ENCODE data around the gene STEAP1B. TPM values are rescaled to one million over a fixed set of nuclear protein-coding genes. Genes with fewer than 3 reads are reported as not detected.

The STEAP1B gene
- total and polyA plus RNA-seq, 3 experiments from 2014 or later: 0.20 TPM; not detected in 2

- no peak overlapping the region for H3K27ac ChIP-seq (ENCODE audit: low read depth, low read length)
- no peak overlapping the region for H3K4me3 Mint-ChIP-seq
- H3K36me3 Mint-ChIP-seq: no peaks in the 10 kb centered on the region
- DNase-seq: no peak
- peaks cover 0 to 4% of the 10 kb centered on the region in 2 donors for H3K27me3 Mint-ChIP-seq
- no peaks in the 10 kb centered on the region for H3K9me3 Mint-ChIP-seq
- POLR2A ChIA-PET: no interaction called here
- H3K27ac Mint-ChIP-seq: no peak overlapping the region
- CTCF ChIA-PET: interaction anchor here (2.2 kb wide), 1 partner anchor 371 kb away, joined by 6 read pairs; no protein-coding TSS in a partner anchor
- H3K4me1 ChIP-seq (ENCODE audit: insufficient read depth, low read length): peaks cover 5% of the 10 kb centered on the region
- no peaks in the 10 kb centered on the region for H3K27me3 ChIP-seq (ENCODE audit: insufficient read depth, low read length, poor library complexity, severe bottlenecking)
- no peaks in the 10 kb centered on the region for H3K36me3 ChIP-seq (ENCODE audit: insufficient read depth, low read length)
- no peak overlapping the region for H3K4me3 ChIP-seq (ENCODE audit: low read length)
- H3K4me1 Mint-ChIP-seq: peaks cover 0 to 4% (median 0%) of the 10 kb centered on the region in 3 donors
- H3K9me3 ChIP-seq (ENCODE audit: low read length): no peaks in the 10 kb centered on the region
These were observed 19.4 kb downstream of the STEAP1B start for GRCh38 chr7:22480523-22481075.

DNA sequence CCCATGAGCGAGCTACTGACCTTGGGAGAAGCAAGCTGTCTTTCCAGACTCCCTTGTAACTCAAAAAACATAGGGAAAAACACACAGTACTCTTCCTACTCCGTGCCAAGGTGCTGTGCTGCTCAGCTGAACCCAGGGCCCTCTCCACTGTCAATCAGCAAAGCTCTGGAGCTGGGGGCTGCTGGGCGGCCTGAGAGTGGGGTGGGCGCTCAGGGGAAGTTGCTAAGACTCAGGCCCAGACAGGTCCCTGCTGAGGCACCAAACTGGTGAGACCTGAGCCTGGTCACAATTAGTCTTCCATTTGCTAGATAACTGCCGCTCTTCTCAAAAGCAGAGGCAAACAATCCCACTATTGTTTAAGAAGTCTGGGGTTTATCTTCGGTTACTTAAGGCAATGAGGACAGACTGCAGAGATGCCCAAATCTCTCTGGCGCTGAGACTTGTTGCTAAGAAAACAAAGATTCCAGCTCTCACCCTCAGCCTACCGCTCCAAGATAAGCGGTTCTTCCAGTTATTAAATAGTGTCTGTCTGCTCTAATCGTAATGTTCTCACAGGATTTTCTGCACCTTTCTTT lies 22.0 kb downstream of the STEAP1B start:
- H3K4me1 ChIP-seq (ENCODE audit: insufficient read depth, low read length): peaks cover 5% of the 10 kb centered on the region
- H3K4me1 Mint-ChIP-seq: peaks cover 0 to 4% (median 0%) of the 10 kb centered on the region in 3 donors

GRCh38 chr7:22477262-22477661 lies 22.7 kb downstream of the STEAP1B start:
- CTCF ChIA-PET: no interaction called here
- POLR2A ChIA-PET: no interaction called here
- peaks cover 0 to 4% (median 0%) of the 10 kb centered on the region in 3 donors for H3K4me1 Mint-ChIP-seq

More for the DNA sequence above, 22.0 kb downstream of the STEAP1B start:
- peaks cover 4 to 7% of the 10 kb centered on the region in 2 donors for H3K27me3 Mint-ChIP-seq
- DNase-seq: no peak
- Histone ChIP-seq H3K27me3 (ENCODE audit: insufficient read depth, low read length, poor library complexity, severe bottlenecking) (no peaks in the 10 kb centered on the region), H3K4me3 (ENCODE audit: low read length) (no peak overlapping the region), H3K9me3 (ENCODE audit: low read length) (no peaks in the 10 kb centered on the region), H3K36me3 (ENCODE audit: insufficient read depth, low read length) (no peaks in the 10 kb centered on the region), H3K27ac (ENCODE audit: low read depth, low read length) (no peak overlapping the region)
- peak overlapping the region in 1 of 8 donors; percentile 20 for H3K27ac Mint-ChIP-seq
- H3K36me3 Mint-ChIP-seq: no peaks in the 10 kb centered on the region
- CTCF ChIA-PET: no interaction called here
- POLR2A ChIA-PET: no interaction called here
- no peaks in the 10 kb centered on the region for H3K9me3 Mint-ChIP-seq
- H3K4me3 Mint-ChIP-seq: no peak overlapping the region

GRCh38 chr7:22476824-22477223 lies 23.2 kb downstream of the STEAP1B start:
- ChIA-PET POLR2A (no interaction called here), CTCF (no interaction called here)
- DNase-seq: no peak
- H3K36me3 Mint-ChIP-seq: no peaks in the 10 kb centered on the region
- peaks cover 9 to 14% of the 10 kb centered on the region in 2 donors for H3K27me3 Mint-ChIP-seq
- H3K27ac Mint-ChIP-seq: no peak overlapping the region
- no peaks in the 10 kb centered on the region for H3K36me3 ChIP-seq (ENCODE audit: insufficient read depth, low read length)
- H3K27ac ChIP-seq (ENCODE audit: low read depth, low read length): no peak overlapping the region
- no peak overlapping the region for H3K4me3 ChIP-seq (ENCODE audit: low read length)
- no peaks in the 10 kb centered on the region for H3K9me3 ChIP-seq (ENCODE audit: low read length)
- H3K9me3 Mint-ChIP-seq: no peaks in the 10 kb centered on the region
- no peaks in the 10 kb centered on the region for H3K27me3 ChIP-seq (ENCODE audit: insufficient read depth, low read length, poor library complexity, severe bottlenecking)
- H3K4me1 Mint-ChIP-seq: peaks cover 0 to 1% (median 0%) of the 10 kb centered on the region in 3 donors
- no peak overlapping the region for H3K4me3 Mint-ChIP-seq
- peaks cover 5% of the 10 kb centered on the region for H3K4me1 ChIP-seq (ENCODE audit: insufficient read depth, low read length)

More at GRCh38 chr7:22477262-22477661, 22.7 kb downstream of the STEAP1B start:
- H3K36me3 ChIP-seq (ENCODE audit: insufficient read depth, low read length): no peaks in the 10 kb centered on the region
- no peaks in the 10 kb centered on the region for H3K9me3 ChIP-seq (ENCODE audit: low read length)
- H3K27ac ChIP-seq (ENCODE audit: low read depth, low read length): no peak overlapping the region
- no peak for DNase-seq
- no peak overlapping the region for H3K4me3 Mint-ChIP-seq
- no peaks in the 10 kb centered on the region for H3K36me3 Mint-ChIP-seq
- no peaks in the 10 kb centered on the region for H3K9me3 Mint-ChIP-seq
- no peaks in the 10 kb centered on the region for H3K27me3 ChIP-seq (ENCODE audit: insufficient read depth, low read length, poor library complexity, severe bottlenecking)
- peaks cover 5% of the 10 kb centered on the region for H3K4me1 ChIP-seq (ENCODE audit: insufficient read depth, low read length)
- no peak overlapping the region for H3K27ac Mint-ChIP-seq
- H3K4me3 ChIP-seq (ENCODE audit: low read length): no peak overlapping the region
- peaks cover 9 to 11% of the 10 kb centered on the region in 2 donors for H3K27me3 Mint-ChIP-seq

GRCh38 chr7:22474645-22475044 lies 25.3 kb downstream of the STEAP1B start:
- Histone ChIP-seq H3K4me1 (ENCODE audit: insufficient read depth, low read length) (no peaks in the 10 kb centered on the region), H3K27me3 (ENCODE audit: insufficient read depth, low read length, poor library complexity, severe bottlenecking) (no peaks in the 10 kb centered on the region), H3K4me3 (ENCODE audit: low read length) (no peak overlapping the region), H3K36me3 (ENCODE audit: insufficient read depth, low read length) (no peaks in the 10 kb centered on the region), H3K27ac (ENCODE audit: low read depth, low read length) (no peak overlapping the region), H3K9me3 (ENCODE audit: low read length) (no peaks in the 10 kb centered on the region)
- ChIA-PET POLR2A (no interaction called here), CTCF (no interaction called here)
- Mint-ChIP-seq H3K27ac (no peak overlapping the region), H3K4me3 (no peak overlapping the region), H3K27me3 (peaks cover 7 to 15% of the 10 kb centered on the region in 2 donors), H3K9me3 (no peaks in the 10 kb centered on the region), H3K4me1 (no peaks in the 10 kb centered on the region), H3K36me3 (no peaks in the 10 kb centered on the region)
- DNase-seq: no peak

- ChIA-PET POLR2A (interaction anchor here (0.6 kb wide), 1 partner anchor 1671 kb away, joined by 3 read pairs; no protein-coding TSS in a partner anchor), CTCF (interaction anchor here (1.2 kb wide), 1 partner anchor 13 kb away, joined by 3 read pairs; no protein-coding TSS in a partner anchor)
- H3K4me1 ChIP-seq (ENCODE audit: insufficient read depth, low read length): no peaks in the 10 kb centered on the region
- no peak overlapping the region for H3K27ac ChIP-seq (ENCODE audit: low read depth, low read length)
- Mint-ChIP-seq H3K9me3 (no peaks in the 10 kb centered on the region), H3K4me1 (no peaks in the 10 kb centered on the region), H3K27me3 (peaks cover 9 to 23% of the 10 kb centered on the region in 2 donors), H3K36me3 (no peaks in the 10 kb centered on the region), H3K4me3 (no peak overlapping the region), H3K27ac (no peak overlapping the region)
- H3K4me3 ChIP-seq (ENCODE audit: low read length): no peak overlapping the region
- no peaks in the 10 kb centered on the region for H3K9me3 ChIP-seq (ENCODE audit: low read length)
- no peaks in the 10 kb centered on the region for H3K36me3 ChIP-seq (ENCODE audit: insufficient read depth, low read length)
- DNase-seq: no peak
- H3K27me3 ChIP-seq (ENCODE audit: insufficient read depth, low read length, poor library complexity, severe bottlenecking): no peaks in the 10 kb centered on the region
These were observed 29.0 kb downstream of the STEAP1B start for GRCh38 chr7:22470981-22471380.

DNA sequence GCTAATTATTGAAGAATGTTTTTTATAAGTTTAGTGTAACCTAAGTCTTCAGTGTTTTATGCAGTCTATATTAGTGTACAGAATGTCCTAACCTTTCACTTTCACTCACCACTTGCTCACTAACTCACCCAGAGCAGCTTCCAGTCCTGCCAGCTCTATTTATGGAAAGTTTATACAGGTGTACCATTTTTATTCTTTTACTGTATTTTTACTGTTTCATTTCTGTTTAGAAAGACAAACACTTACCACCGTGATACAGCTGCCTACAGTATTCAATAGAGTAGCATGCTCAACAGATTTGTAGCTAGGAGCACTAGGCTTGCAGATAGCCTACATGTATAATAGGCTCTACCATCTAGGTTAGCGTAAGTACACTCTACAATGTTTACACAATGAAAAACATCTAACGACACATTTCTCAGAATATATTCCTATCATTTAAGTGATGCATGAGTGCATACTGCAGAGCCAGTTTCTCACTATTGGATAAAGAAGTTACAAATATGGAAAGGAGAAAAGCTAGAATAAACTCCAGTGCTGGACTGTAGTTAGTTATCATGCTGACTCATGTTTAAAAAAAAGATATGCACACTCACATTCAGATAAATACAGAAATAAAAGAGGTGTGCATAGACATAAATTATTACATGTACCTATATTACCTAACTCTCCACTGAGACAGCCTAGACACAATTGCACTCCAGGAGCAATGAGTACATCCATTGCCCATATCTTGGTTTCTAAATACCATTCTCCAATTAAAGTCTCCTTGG lies 30.4 kb downstream of the STEAP1B start:
- Histone ChIP-seq H3K36me3 (ENCODE audit: insufficient read depth, low read length) (no peaks in the 10 kb centered on the region), H3K27me3 (ENCODE audit: insufficient read depth, low read length, poor library complexity, severe bottlenecking) (no peaks in the 10 kb centered on the region), H3K4me3 (ENCODE audit: low read length) (no peak overlapping the region), H3K27ac (ENCODE audit: low read depth, low read length) (no peak overlapping the region), H3K4me1 (ENCODE audit: insufficient read depth, low read length) (no peaks in the 10 kb centered on the region), H3K9me3 (ENCODE audit: low read length) (no peaks in the 10 kb centered on the region)
- ChIA-PET POLR2A (no interaction called here), CTCF (no interaction called here)
- peaks cover 9 to 22% of the 10 kb centered on the region in 2 donors for H3K27me3 Mint-ChIP-seq
- no peaks in the 10 kb centered on the region for H3K9me3 Mint-ChIP-seq
- DNase-seq: no peak
- no peaks in the 10 kb centered on the region for H3K4me1 Mint-ChIP-seq
- H3K36me3 Mint-ChIP-seq: no peaks in the 10 kb centered on the region
- no peak overlapping the region for H3K4me3 Mint-ChIP-seq
- no peak overlapping the region for H3K27ac Mint-ChIP-seq

- Mint-ChIP-seq H3K27me3 (peaks cover 9 to 22% of the 10 kb centered on the region in 2 donors), H3K27ac (no peak overlapping the region), H3K36me3 (no peaks in the 10 kb centered on the region), H3K4me1 (no peaks in the 10 kb centered on the region), H3K4me3 (no peak overlapping the region), H3K9me3 (no peaks in the 10 kb centered on the region)
- Histone ChIP-seq H3K27ac (ENCODE audit: low read depth, low read length) (no peak overlapping the region), H3K9me3 (ENCODE audit: low read length) (no peaks in the 10 kb centered on the region), H3K4me3 (ENCODE audit: low read length) (no peak overlapping the region), H3K4me1 (ENCODE audit: insufficient read depth, low read length) (no peaks in the 10 kb centered on the region), H3K27me3 (ENCODE audit: insufficient read depth, low read length, poor library complexity, severe bottlenecking) (no peaks in the 10 kb centered on the region), H3K36me3 (ENCODE audit: insufficient read depth, low read length) (no peaks in the 10 kb centered on the region)
- ChIA-PET CTCF (interaction anchor here (0.7 kb wide), 1 partner anchor 18 kb away, joined by 3 read pairs; no protein-coding TSS in a partner anchor), POLR2A (no interaction called here)
- no peak for DNase-seq
These were observed 31.4 kb downstream of the STEAP1B start for GRCh38 chr7:22468609-22469008.
